Esophagus muscularis mucosa (tissue), 4 donors: ENCODE data around the gene KCNAB2. TPM values are rescaled to one million over a fixed set of nuclear protein-coding genes. Genes with fewer than 3 reads are reported as not detected.

Source experiments
- DNase-seq: peaks from one replicate; pipeline ENCODE4 v3.0.0-alpha.2; 2017; ENCODE audit errors: extremely low spot score
- H3K27ac ChIP-seq, 4 donors: fragments of 200-600 bp; sonication (generic); replicated peaks in 1 of 4; 1 replicate in 3 of 4; 2 replicates in 1 of 4; pipeline ENCODE4 v1.5.1; 2016 to 2019; ENCODE audit warnings: mild to moderate bottlenecking in 1 of 4
- H3K27me3 ChIP-seq, 4 donors: fragments of 200-600 bp; sonication (generic); one replicate each; pipeline versions ENCODE4 v1.5.1 to v1.6.0; 2016 to 2019
- H3K36me3 ChIP-seq, 4 donors: fragments of 200-600 bp; sonication (generic); one replicate each; pipeline ENCODE4 v1.5.1; 2016 to 2019
- H3K4me1 ChIP-seq, 4 donors: fragments of 200-600 bp; sonication (generic); one replicate each; pipeline ENCODE4 v1.5.1; 2016 to 2019
- H3K4me3 ChIP-seq, 4 donors: fragments of 200-600 bp; sonication (generic); 1 replicate in 2 of 4; 2 replicates in 2 of 4; pipeline ENCODE4 v1.5.1; 2016 to 2019; ENCODE audit warnings: mild to moderate bottlenecking in 4 of 4, moderate library complexity in 1 of 4
- H3K9me3 ChIP-seq, 4 donors: fragments of 200-600 bp; sonication (generic); 1 replicate in 3 of 4; 2 replicates in 1 of 4; pipeline ENCODE4 v1.5.1; 2016 to 2019
- EP300 ChIP-seq: sonication (generic); formaldehyde crosslinking; IDR thresholded peaks from one replicate; pipeline ENCODE4 v1.6.1; 2017; ENCODE audit warnings: antibody characterized with exemption
- POLR2A ChIP-seq: fragments of 450-650 bp; IDR thresholded peaks from one replicate; pipeline ENCODE4 v1.6.1; 2017; ENCODE audit warnings: antibody characterized with exemption, moderate library complexity, mild to moderate bottlenecking, low read depth
- POLR2AphosphoS5 ChIP-seq, 2 donors: sonication (generic); formaldehyde crosslinking; IDR thresholded peaks; one replicate each; pipeline ENCODE4 v1.6.1; 2017; ENCODE audit warnings: antibody characterized with exemption in 2 of 2
- WGBS: methylation state at CpG from one replicate; pipeline ENCODE4 v1.1.5; 2018; 5-methylcytosine and 5-hydroxymethylcytosine counted together
- intact Hi-C: fragments of 100-400 bp; cut with DNase I; formaldehyde crosslinking; loops from one replicate; pipeline ENCODE4 v1.15.1; 2023
- total RNA-seq, 4 donors: library from RNA; depleted of rRNA; stranded (reverse); fragments of >200 nt; gene quantifications; one replicate each; pipeline versions ENCODE4 v1.1.0 to v1.2.1, GENCODE V29; 2016
- TF ChIP-seq, protein P1 (sequence below), 3 experiments: fragments of 200-600 bp in 2 of 3; fragments of 450-650 bp in 1 of 3; sonication (generic) in 2 of 3; IDR thresholded peaks; one replicate each; pipeline ENCODE4 v1.5.1; 2017 to 2019; ENCODE audit warnings: antibody characterized with exemption in 3 of 3, mild to moderate bottlenecking in 2 of 3, moderate library complexity in 1 of 3

The KCNAB2 gene
- total RNA-seq, 4 donors from 2014 or later: 10.4 to 19.3 (median 13.2) TPM

DNA sequence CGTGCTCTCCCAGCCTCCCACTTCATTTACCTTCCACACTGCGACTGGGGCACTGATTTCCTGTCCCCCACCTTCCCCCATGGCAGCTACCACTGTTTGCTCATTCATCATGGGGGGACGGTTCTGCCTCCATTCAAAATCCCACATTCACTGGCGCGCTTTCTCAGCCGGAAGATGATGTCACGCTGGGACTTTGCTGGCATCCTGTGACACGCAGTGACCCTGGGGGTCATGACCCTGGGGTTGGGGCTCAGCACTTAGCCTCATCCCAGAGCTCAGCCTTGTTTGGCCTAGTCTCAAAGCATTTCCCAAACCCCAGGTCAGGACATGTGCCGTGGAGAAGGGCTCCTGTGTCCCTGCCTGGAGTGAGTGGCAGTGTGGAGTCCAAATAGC lies 582 bp upstream of the KCNAB2 start:
- Histone ChIP-seq H3K36me3 (peaks cover 0 to 19% (median 2%) of the 10 kb centered on the region in 4 donors), H3K4me1 (no peaks in the 10 kb centered on the region), H3K4me3 (no peak overlapping the region), H3K27me3 (peaks cover 0 to 24% (median 0%) of the 10 kb centered on the region in 4 donors), H3K9me3 (no peaks in the 10 kb centered on the region), H3K27ac (no peak overlapping the region)
- intact Hi-C loops: no loop called here
- no peak for DNase-seq
- TF ChIP-seq, protein P1, sequence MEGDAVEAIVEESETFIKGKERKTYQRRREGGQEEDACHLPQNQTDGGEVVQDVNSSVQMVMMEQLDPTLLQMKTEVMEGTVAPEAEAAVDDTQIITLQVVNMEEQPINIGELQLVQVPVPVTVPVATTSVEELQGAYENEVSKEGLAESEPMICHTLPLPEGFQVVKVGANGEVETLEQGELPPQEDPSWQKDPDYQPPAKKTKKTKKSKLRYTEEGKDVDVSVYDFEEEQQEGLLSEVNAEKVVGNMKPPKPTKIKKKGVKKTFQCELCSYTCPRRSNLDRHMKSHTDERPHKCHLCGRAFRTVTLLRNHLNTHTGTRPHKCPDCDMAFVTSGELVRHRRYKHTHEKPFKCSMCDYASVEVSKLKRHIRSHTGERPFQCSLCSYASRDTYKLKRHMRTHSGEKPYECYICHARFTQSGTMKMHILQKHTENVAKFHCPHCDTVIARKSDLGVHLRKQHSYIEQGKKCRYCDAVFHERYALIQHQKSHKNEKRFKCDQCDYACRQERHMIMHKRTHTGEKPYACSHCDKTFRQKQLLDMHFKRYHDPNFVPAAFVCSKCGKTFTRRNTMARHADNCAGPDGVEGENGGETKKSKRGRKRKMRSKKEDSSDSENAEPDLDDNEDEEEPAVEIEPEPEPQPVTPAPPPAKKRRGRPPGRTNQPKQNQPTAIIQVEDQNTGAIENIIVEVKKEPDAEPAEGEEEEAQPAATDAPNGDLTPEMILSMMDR (IDR thresholded peaks at IDR 0.05): no peak
- TF ChIP-seq EP300: no peak
- no peak for TF ChIP-seq POLR2AphosphoS5 (IDR thresholded peaks at IDR 0.05)
- TF ChIP-seq POLR2A: no peak
- WGBS: 70% methylated on average over 9 of the region's 9 CpGs

- Histone ChIP-seq H3K27ac (no peak overlapping the region), H3K36me3 (peaks cover 0 to 10% (median 0%) of the 10 kb centered on the region in 4 donors), H3K27me3 (peaks cover 0 to 19% (median 0%) of the 10 kb centered on the region in 4 donors), H3K4me1 (no peaks in the 10 kb centered on the region), H3K4me3 (no peak overlapping the region), H3K9me3 (no peaks in the 10 kb centered on the region)
- intact Hi-C loops: no loop called here
- WGBS: 51% methylated on average over 12 of the region's 14 CpGs
- TF ChIP-seq POLR2AphosphoS5 (IDR thresholded peaks at IDR 0.05) (no peak), POLR2A (no peak), EP300 (no peak)
- TF ChIP-seq, protein P1 (IDR thresholded peaks at IDR 0.05): no peak
- no peak for DNase-seq
Measured at GRCh38 chr1:6046279-6046678, 591 bp downstream of the KCNAB2 start.

GRCh38 chr1:6048179-6048867 lies 2.6 kb downstream of the KCNAB2 start:
- Histone ChIP-seq H3K27me3 (peaks cover 0 to 16% (median 0%) of the 10 kb centered on the region in 4 donors), H3K36me3 (peaks cover 0 to 6% (median 0%) of the 10 kb centered on the region in 4 donors), H3K4me1 (peaks cover 0 to 9% (median 6%) of the 10 kb centered on the region in 4 donors), H3K4me3 (no peak overlapping the region), H3K9me3 (no peaks in the 10 kb centered on the region), H3K27ac (no peak overlapping the region)
- WGBS: 94% methylated on average over 14 of the region's 14 CpGs
- TF ChIP-seq POLR2A (no peak), EP300 (no peak), POLR2AphosphoS5 (IDR thresholded peaks at IDR 0.05) (no peak)
- TF ChIP-seq, protein P1 (IDR thresholded peaks at IDR 0.05): no peak
- no peak for DNase-seq
- intact Hi-C loops: no loop called here

DNA sequence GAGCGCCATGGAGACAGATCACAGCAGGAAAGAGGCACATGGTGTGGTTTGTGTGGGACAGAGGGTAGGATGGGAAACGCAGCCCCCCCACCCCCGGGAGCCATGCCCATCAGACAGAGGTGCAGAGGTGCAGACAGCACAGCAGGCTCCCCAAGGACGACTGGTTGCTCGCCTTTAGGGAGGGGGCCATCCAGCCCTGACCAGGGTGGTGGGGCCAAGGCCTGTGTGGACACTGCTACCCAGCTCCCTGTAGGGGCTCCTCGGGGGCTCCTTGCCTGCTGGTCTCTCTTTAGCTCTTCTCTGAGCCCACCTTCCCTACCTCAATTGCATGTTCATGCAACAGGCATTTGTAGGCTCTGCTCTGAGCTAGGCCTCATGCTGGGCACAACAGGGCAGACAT lies 3.7 kb downstream of the KCNAB2 start:
- Histone ChIP-seq H3K36me3 (no peaks in the 10 kb centered on the region), H3K27ac (no peak overlapping the region), H3K27me3 (peaks cover 0 to 7% (median 0%) of the 10 kb centered on the region in 4 donors), H3K9me3 (no peaks in the 10 kb centered on the region), H3K4me3 (no peak overlapping the region), H3K4me1 (peaks cover 0 to 10% (median 7%) of the 10 kb centered on the region in 4 donors)
- no peak for DNase-seq
- TF ChIP-seq EP300: no peak
- TF ChIP-seq, protein P1 (IDR thresholded peaks at IDR 0.05): no peak
- TF ChIP-seq POLR2A: no peak
- no peak for TF ChIP-seq POLR2AphosphoS5 (IDR thresholded peaks at IDR 0.05)
- WGBS: 96% methylated on average over 5 of the region's 6 CpGs
- intact Hi-C loops: no loop called here
